Calu3 (cell line): Measurements from ENCODE around the gene RAB36. TPM values are rescaled to one million over a fixed set of nuclear protein-coding genes. Genes with fewer than 3 reads are reported as not detected.

ENCODE experiments used
- BruUV-seq: library from RNA; stranded (reverse); fragments of 400-500 nt; replicated peaks from 2 replicates; lab custom pipeline; 2021; lab: Mats Ljungman, UMichigan
- CTCF ChIA-PET: fragments of 300-600 bp; sonication (Branson Sonifier 250); formaldehyde crosslinking; loops from one replicate; lab custom pipeline; 2022; ENCODE audit warnings: antibody characterized with exemption; lab: Charles Lee
- DNase-seq: peaks from one replicate; pipeline ENCODE4 v3.0.0; 2022
- H3K27ac Mint-ChIP-seq: one replicate; pipeline ENCODE4 v1.8.0; 2022; ENCODE audit warnings: mixed read lengths; ENCODE audit not compliant: unreplicated experiment
- H3K27me3 Mint-ChIP-seq: one replicate; pipeline ENCODE4 v1.8.0; 2022; ENCODE audit warnings: mixed read lengths; ENCODE audit not compliant: unreplicated experiment
- H3K36me3 Mint-ChIP-seq: one replicate; pipeline ENCODE4 v1.8.0; 2022; ENCODE audit warnings: mild to moderate bottlenecking, moderate library complexity, mixed read lengths; ENCODE audit not compliant: insufficient read depth, unreplicated experiment
- H3K4me1 Mint-ChIP-seq: one replicate; pipeline ENCODE4 v1.8.0; 2022; ENCODE audit warnings: mild to moderate bottlenecking, low read depth, mixed read lengths; ENCODE audit not compliant: unreplicated experiment
- H3K4me3 Mint-ChIP-seq: one replicate; pipeline ENCODE4 v1.8.0; 2022; ENCODE audit warnings: mild to moderate bottlenecking, low read depth, moderate library complexity, mixed read lengths; ENCODE audit not compliant: unreplicated experiment
- H3K9me3 Mint-ChIP-seq: one replicate; pipeline ENCODE4 v1.8.0; 2022; ENCODE audit warnings: low read depth, mixed read lengths; ENCODE audit not compliant: unreplicated experiment
- CTCF ChIP-seq: fragments of 200-600 bp; IDR thresholded peaks from one replicate; pipeline ENCODE4 v1.8.0; 2022; ENCODE audit warnings: antibody characterized with exemption; ENCODE audit not compliant: unreplicated experiment
- intact Hi-C: fragments of 100-400 bp; cut with micrococcal nuclease; formaldehyde crosslinking; loops from one replicate; pipeline ENCODE4 v1.10.0; 2022; ENCODE audit not compliant: unreplicated experiment
- total RNA-seq: library from RNA; stranded (reverse); gene quantifications from 2 replicates; pipeline ENCODE4 v1.2.3, GENCODE V29; 2022

Gene RAB36
- total RNA-seq, 1 experiment from 2014 or later = 2.1 TPM

GRCh38 chr22:23118647-23119493, 26.4 kb upstream of the RAB36 start:
- Mint-ChIP-seq H3K9me3 (no peaks in the 10 kb centered on the region), H3K27ac (no peak overlapping the region), H3K4me3 (no peak overlapping the region), H3K36me3 (no peaks in the 10 kb centered on the region), H3K4me1 (no peaks in the 10 kb centered on the region), H3K27me3 (no peaks in the 10 kb centered on the region)
- CTCF ChIA-PET = no interaction called here
- TF ChIP-seq CTCF = no peak
- no peak for DNase-seq
- no TSS peak for BruUV-seq
- intact Hi-C loops = no loop called here

- DNase-seq = no peak
- CTCF ChIA-PET = interaction anchor here (2.3 kb wide), 1 partner anchor 160 kb away, joined by 7 read pairs; no protein-coding TSS in a partner anchor
- intact Hi-C loops = loop anchor here (10.0 kb wide), 1 partner anchor 265 kb away; no protein-coding TSS in a partner anchor
- TF ChIP-seq CTCF = no peak
- Mint-ChIP-seq H3K27ac (no peak overlapping the region), H3K4me3 (no peak overlapping the region), H3K36me3 (no peaks in the 10 kb centered on the region), H3K9me3 (no peaks in the 10 kb centered on the region), H3K4me1 (no peaks in the 10 kb centered on the region), H3K27me3 (no peaks in the 10 kb centered on the region)
- no TSS peak for BruUV-seq
These were observed 25.5 kb upstream of the RAB36 start for GRCh38 chr22:23119494-23120414.

- CTCF ChIA-PET = interaction anchor here (2.3 kb wide), 1 partner anchor 161 kb away, joined by 7 read pairs; no protein-coding TSS in a partner anchor
- H3K4me1 Mint-ChIP-seq = no peaks in the 10 kb centered on the region
- TF ChIP-seq CTCF = no peak
- no TSS peak for BruUV-seq
- no peaks in the 10 kb centered on the region for H3K36me3 Mint-ChIP-seq
- no peak overlapping the region for H3K27ac Mint-ChIP-seq
- H3K4me3 Mint-ChIP-seq = no peak overlapping the region
- no peaks in the 10 kb centered on the region for H3K9me3 Mint-ChIP-seq
- no peak for DNase-seq
- H3K27me3 Mint-ChIP-seq = no peaks in the 10 kb centered on the region
- intact Hi-C loops = loop anchor here (10.0 kb wide), 1 partner anchor 266 kb away; no protein-coding TSS in a partner anchor
These were observed 24.8 kb upstream of the RAB36 start for GRCh38 chr22:23120415-23120899.

- no peaks in the 10 kb centered on the region for H3K27me3 Mint-ChIP-seq
These were observed 24.3 kb upstream of the RAB36 start for GRCh38 chr22:23121000-23121421.

More at GRCh38 chr22:23121000-23121421, 24.3 kb upstream of the RAB36 start:
- Mint-ChIP-seq H3K9me3 (no peaks in the 10 kb centered on the region), H3K27ac (no peak overlapping the region), H3K4me3 (no peak overlapping the region), H3K36me3 (no peaks in the 10 kb centered on the region), H3K4me1 (no peaks in the 10 kb centered on the region)
- intact Hi-C loops = loop anchor here (10.0 kb wide), 1 partner anchor 266 kb away; no protein-coding TSS in a partner anchor
- DNase-seq = no peak
- TF ChIP-seq CTCF = no peak
- CTCF ChIA-PET = interaction anchor here (0.7 to 2.3 kb wide), 2 partner anchors 161 to 186 kb away, joined by 3 to 7 read pairs; no protein-coding TSS in a partner anchor
- no TSS peak for BruUV-seq
